MM.1S (cell line): ENCODE results near the gene ATOH8.

Experiments used
- DNase-seq: peaks from one replicate; pipeline ENCODE4 v3.0.0-alpha.2; 2015
- H2AFZ ChIP-seq: fragments of 300-600 bp; sonication (generic); 2 replicates; pipeline ENCODE4 v1.6.0; 2016; ENCODE audit warnings: antibody characterized with exemption, low read length
- H3F3A ChIP-seq: fragments of 300-600 bp; sonication (generic); 2 replicates; pipeline ENCODE4 v1.6.1; 2016; ENCODE audit warnings: mild to moderate bottlenecking, antibody characterized with exemption, low read length, moderate library complexity, mixed read lengths; ENCODE audit not compliant: insufficient read depth
- H3K27ac ChIP-seq: fragments of 300-600 bp; sonication (generic); 2 replicates; pipeline ENCODE4 v1.5.1; 2016; ENCODE audit warnings: mild to moderate bottlenecking, low read length
- H3K27me3 ChIP-seq: fragments of 300-600 bp; sonication (generic); replicated peaks from 2 replicates; pipeline ENCODE4 v1.6.0; 2016; ENCODE audit warnings: low read length; ENCODE audit not compliant: insufficient read depth
- H3K36me3 ChIP-seq: fragments of 300-600 bp; sonication (generic); replicated peaks from 2 replicates; pipeline ENCODE4 v1.6.1; 2016; ENCODE audit warnings: mild to moderate bottlenecking, low read length, mixed read lengths; ENCODE audit not compliant: insufficient read depth
- H3K4me1 ChIP-seq: fragments of 300-600 bp; sonication (generic); 2 replicates; pipeline ENCODE4 v1.6.1; 2016; ENCODE audit warnings: low read length, mixed read lengths
- H3K4me2 ChIP-seq: fragments of 300-600 bp; sonication (generic); 2 replicates; pipeline ENCODE4 v1.6.0; 2016; ENCODE audit warnings: low read depth, low read length
- H3K4me3 ChIP-seq: fragments of 300-600 bp; sonication (generic); 2 replicates; pipeline ENCODE4 v1.5.1; 2016; ENCODE audit warnings: low read length, mixed read lengths
- H3K79me2 ChIP-seq: fragments of 300-600 bp; sonication (generic); 2 replicates; pipeline ENCODE4 v1.6.1; 2016; ENCODE audit warnings: mixed run types, low read length, mixed read lengths
- H3K9ac ChIP-seq: fragments of 300-600 bp; sonication (generic); 2 replicates; pipeline ENCODE4 v1.6.1; 2016; ENCODE audit warnings: low read length, mixed read lengths
- H3K9me2 ChIP-seq: fragments of 300-600 bp; sonication (generic); replicated peaks from 2 replicates; pipeline ENCODE4 v1.6.1; 2016; ENCODE audit warnings: mild to moderate bottlenecking, low read length, mixed read lengths; ENCODE audit not compliant: insufficient read depth
- H3K9me3 ChIP-seq: fragments of 300-600 bp; sonication (generic); replicated peaks from 2 replicates; pipeline ENCODE4 v1.6.1; 2016; ENCODE audit warnings: mild to moderate bottlenecking, low read length, mixed read lengths; ENCODE audit not compliant: insufficient read depth
- H4K20me1 ChIP-seq: fragments of 300-600 bp; sonication (generic); 2 replicates; pipeline ENCODE4 v1.6.1; 2016; ENCODE audit warnings: mild to moderate bottlenecking, low read length, moderate library complexity, mixed read lengths; ENCODE audit not compliant: insufficient read depth
- EZH2 ChIP-seq: fragments of 300-600 bp; sonication (generic); optimal IDR thresholded peaks from 2 replicates; pipeline ENCODE3; 2017; ENCODE audit warnings: low read depth, mild to moderate bottlenecking, antibody characterized with exemption, low read length, mixed read lengths
- EZH2phosphoT487 ChIP-seq: fragments of 300-600 bp; sonication (generic); IDR thresholded peaks from 2 replicates; pipeline ENCODE4 v1.6.1; 2018; ENCODE audit warnings: antibody characterized with exemption, low read length
- TF ChIP-seq, protein P1 (sequence below): fragments of 300-600 bp; sonication (generic); IDR thresholded peaks from 2 replicates; pipeline ENCODE4 v1.5.1; 2016; ENCODE audit warnings: antibody characterized with exemption, low read length, mixed read lengths

ATOH8 gene

DNA sequence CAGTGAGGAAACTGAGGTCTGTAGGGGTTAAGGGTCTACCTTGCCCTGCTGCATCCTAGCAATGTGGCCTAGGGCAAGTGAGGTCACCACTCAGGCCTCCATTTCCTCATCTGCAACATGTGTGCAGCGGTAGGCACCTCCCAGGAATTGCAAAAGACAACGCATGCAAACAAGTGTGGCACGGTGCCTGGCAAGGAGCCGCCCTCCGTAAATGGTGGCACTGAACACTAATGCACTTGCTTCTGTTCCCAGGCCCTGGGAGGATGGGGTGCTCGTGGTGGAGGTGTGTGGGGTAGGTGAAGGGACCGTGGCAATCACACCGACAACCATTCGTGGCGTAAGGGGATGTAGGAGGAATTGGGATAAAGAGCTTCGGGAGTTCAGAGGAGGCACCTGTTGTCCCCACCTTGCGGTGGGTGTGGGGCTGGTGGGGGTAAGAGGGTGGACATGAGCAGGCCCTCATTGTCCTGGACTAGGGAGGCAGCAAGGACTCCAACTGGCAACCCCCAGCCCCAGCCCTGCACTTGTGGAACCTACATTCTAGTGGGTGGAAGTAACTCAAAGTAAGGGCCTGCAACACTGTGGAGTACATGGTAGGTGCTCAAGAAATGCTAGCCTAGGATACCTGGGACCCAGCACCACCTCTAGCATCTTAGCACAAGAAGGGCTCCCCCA is 26.0 kb downstream of the ATOH8 start:
- Histone ChIP-seq H3K4me1 (no peaks in the 10 kb centered on the region), H3K27me3 (no peaks in the 10 kb centered on the region), H3K9me2 (no peaks in the 10 kb centered on the region), H4K20me1 (no peaks in the 10 kb centered on the region), H3K79me2 (no peaks in the 10 kb centered on the region), H2AFZ (no peak overlapping the region), H3K9me3 (no peaks in the 10 kb centered on the region), H3K9ac (no peak overlapping the region), H3K4me3 (no peak overlapping the region), H3K4me2 (no peak overlapping the region), H3K36me3 (no peaks in the 10 kb centered on the region), H3K27ac (no peak overlapping the region), H3F3A (no peaks in the 10 kb centered on the region)
- DNase-seq: no peak
- TF ChIP-seq, protein P1, sequence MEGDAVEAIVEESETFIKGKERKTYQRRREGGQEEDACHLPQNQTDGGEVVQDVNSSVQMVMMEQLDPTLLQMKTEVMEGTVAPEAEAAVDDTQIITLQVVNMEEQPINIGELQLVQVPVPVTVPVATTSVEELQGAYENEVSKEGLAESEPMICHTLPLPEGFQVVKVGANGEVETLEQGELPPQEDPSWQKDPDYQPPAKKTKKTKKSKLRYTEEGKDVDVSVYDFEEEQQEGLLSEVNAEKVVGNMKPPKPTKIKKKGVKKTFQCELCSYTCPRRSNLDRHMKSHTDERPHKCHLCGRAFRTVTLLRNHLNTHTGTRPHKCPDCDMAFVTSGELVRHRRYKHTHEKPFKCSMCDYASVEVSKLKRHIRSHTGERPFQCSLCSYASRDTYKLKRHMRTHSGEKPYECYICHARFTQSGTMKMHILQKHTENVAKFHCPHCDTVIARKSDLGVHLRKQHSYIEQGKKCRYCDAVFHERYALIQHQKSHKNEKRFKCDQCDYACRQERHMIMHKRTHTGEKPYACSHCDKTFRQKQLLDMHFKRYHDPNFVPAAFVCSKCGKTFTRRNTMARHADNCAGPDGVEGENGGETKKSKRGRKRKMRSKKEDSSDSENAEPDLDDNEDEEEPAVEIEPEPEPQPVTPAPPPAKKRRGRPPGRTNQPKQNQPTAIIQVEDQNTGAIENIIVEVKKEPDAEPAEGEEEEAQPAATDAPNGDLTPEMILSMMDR: no peak
- TF ChIP-seq EZH2 (no peak), EZH2phosphoT487 (no peak)

DNA sequence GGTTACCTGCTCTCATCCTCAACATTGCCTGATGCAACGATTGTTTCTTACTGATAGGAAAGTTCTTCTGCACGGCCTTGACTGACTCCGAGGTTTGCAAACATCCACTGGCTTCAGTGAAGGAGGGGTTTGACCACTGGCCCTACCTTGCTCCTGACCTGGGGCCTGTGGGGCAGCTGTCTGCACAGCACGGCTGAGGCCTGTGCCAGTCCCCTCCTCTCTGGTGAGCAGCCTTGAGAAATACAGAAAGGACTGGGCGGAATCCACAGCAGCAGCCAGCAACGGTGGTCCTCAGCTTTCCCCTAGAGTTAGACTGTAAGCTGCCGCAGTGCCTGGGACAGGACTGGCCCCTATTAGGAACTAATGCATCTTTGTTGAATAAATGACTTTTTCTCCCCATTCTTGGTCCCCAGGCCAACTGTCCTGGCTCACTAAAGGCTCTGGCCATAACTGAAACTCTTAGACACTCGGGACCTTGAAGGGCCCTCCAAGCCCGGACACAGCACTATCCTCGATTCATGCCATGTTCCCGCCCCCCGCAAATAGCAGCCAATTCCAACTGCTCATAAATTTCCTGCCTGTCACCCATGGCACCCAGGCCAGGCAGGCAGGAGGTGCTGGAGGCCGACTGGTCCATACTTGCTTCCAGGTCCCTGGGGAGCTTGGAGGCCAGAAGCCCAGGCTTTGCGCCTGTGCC is 26.7 kb downstream of the ATOH8 start:
- DNase-seq: no peak
- Histone ChIP-seq H3K9me2 (no peaks in the 10 kb centered on the region), H2AFZ (no peak overlapping the region), H3K27me3 (no peaks in the 10 kb centered on the region), H3K4me1 (no peaks in the 10 kb centered on the region), H3K9me3 (no peaks in the 10 kb centered on the region), H4K20me1 (no peaks in the 10 kb centered on the region), H3K36me3 (no peaks in the 10 kb centered on the region), H3K27ac (no peak overlapping the region), H3K4me2 (no peak overlapping the region), H3K4me3 (no peak overlapping the region), H3K79me2 (no peaks in the 10 kb centered on the region), H3F3A (no peaks in the 10 kb centered on the region), H3K9ac (no peak overlapping the region)
- TF ChIP-seq, protein P1: no peak
- TF ChIP-seq EZH2phosphoT487 (no peak), EZH2 (no peak)

DNA sequence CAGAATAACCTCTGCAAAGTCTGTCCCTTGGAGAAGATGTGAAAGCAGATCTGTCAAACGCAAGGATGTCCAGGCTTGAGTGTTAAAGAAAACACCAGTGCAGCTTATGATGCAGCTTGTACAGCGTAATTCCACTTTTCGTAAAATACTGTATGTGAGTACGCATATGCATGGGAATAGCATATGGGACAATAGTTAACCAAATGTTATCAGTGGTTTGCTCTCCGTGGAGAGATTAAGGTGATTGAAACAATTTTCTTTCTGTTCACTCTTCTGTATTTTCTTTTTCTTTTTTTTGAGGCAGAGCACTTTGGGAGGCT is 27.2 kb downstream of the ATOH8 start:
- Histone ChIP-seq H3K9me2 (no peaks in the 10 kb centered on the region), H3K4me2 (no peak overlapping the region), H4K20me1 (no peaks in the 10 kb centered on the region), H3K9me3 (no peaks in the 10 kb centered on the region), H3K27ac (no peak overlapping the region), H3K27me3 (no peaks in the 10 kb centered on the region), H3K36me3 (no peaks in the 10 kb centered on the region), H3K4me3 (no peak overlapping the region), H3K79me2 (no peaks in the 10 kb centered on the region), H3K9ac (no peak overlapping the region), H2AFZ (no peak overlapping the region), H3F3A (no peaks in the 10 kb centered on the region), H3K4me1 (no peaks in the 10 kb centered on the region)
- TF ChIP-seq EZH2: no peak
- TF ChIP-seq, protein P1: no peak
- no peak for TF ChIP-seq EZH2phosphoT487
- no peak for DNase-seq
